Activated CD4-positive, alpha-beta T cell treated with anti-CD3 and anti-CD28 coated beads for 4 hours (primary cell): ENCODE measurements around the gene ZNF354B.

Source experiments
- DNase-seq, 2 donors: peaks; one replicate each; pipeline ENCODE4 v3.0.0-alpha.2; 2020

The ZNF354B gene

DNA sequence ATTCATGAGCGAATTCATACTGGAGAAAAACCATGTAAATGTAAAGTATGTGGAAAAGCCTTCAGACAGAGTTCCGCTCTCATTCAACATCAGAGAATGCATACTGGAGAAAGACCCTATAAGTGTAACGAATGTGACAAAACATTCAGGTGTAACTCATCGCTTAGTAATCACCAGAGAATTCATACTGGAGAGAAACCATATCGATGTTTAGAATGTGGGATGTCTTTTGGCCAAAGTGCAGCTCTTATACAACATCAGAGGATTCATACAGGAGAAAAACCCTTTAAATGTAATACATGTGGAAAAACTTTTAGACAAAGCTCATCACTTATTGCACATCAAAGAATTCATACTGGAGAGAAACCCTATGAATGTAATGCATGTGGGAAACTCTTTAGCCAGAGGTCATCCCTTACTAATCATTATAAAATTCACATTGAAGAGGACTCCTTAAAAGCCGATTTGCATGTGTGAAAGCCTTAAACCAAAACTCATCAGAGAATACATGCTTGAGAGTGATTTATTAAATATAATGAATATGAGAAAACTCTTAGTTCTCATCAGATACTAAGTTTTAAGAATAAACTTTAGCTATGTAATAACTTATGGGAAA is 24.2 kb downstream of the ZNF354B start:
- no peak for DNase-seq

DNA sequence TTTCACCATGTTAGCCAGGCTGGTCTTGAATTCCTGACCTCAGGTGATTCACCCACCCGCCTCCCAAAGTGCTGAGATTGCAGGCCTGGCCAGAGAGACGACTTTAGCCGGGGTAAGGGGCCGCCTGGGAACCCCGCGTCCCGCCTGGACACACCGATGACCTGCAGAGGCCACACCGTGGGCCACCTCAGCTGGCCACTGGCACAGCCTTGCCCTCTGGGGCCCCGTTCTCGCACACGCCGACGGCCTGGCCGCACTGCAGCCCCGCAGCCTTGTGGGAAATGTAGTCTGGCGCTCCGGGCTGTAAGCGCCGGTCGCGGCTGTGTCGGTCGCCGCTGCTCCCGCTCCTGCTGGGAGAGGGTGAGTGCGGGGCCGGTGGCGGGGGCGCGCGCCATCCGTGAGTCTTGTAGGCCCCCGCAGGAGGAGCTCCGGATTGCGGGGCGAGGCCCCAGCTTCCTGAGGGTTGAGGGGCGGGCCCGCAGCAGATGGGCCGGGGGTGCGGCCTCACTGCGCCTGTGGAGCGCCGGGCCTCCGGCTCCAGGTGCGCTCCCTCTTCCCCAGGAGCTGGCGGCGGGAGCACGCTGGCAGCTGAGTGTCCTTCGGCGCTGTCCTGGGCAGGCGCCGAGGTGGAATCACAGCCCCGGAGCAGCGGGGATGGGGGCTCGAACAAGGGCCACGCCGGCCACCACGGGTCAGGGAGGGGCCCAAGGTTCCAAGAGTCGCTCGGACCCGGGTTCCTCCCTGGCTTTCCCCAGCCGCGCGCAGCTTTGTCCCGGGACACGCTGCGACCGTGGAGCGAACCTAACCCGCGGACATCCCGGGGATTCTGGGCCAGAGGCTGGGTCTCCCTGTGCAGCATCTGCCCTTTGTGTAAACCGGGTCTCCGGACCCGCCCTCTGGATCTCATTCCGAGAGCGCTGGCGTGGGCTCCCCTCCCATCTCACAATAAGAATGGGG is 36.1 kb downstream of the ZNF354B start, which contains the start of gene ZFP2:
Gene ZFP2 (plus strand): TSS at position 299 of the 957 bp plus-strand sequence. CDS start 35,401 bp downstream, outside the sequence.
- DNase-seq = peak; percentile 7 to 18

DNA sequence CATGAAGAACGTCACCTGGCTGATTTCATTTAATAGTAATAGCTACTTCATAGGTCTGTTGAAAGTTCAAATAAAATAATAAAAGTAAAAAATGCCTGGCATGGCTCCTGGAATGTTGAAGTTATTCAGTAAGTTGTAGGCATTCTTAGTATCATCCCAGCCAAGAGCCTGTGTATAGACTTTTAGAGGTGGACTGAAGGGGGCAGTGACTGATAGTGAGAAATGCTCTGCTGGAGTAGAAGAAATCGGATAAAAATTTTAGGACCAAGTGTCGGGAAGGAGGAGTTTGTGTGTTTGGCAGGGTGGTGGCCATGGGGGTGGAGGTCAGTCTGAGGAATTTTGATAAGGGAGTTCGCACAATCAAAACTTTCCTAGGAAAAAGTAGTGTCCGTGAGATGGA is 39.5 kb downstream of the ZNF354B start:
- DNase-seq = no peak

DNA sequence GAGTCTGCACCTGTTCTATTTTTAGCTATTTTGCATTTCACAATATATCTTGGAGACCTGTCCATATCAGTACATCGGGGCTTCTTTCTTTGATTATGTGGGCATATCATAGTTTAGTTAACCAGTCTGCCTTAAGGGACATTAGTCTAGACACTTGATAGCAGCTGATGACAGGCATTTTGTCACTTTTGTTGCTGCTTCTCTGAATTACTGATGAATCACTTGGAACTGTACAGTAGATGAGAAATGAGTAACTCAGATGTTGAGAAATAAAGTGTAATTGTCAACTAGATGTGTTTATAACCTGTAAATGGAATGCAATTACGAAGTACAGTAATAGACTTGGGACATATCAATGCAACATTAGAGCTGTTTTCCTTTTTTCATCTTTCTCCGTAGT is 43.1 kb downstream of the ZNF354B start:
- DNase-seq = no peak

DNA sequence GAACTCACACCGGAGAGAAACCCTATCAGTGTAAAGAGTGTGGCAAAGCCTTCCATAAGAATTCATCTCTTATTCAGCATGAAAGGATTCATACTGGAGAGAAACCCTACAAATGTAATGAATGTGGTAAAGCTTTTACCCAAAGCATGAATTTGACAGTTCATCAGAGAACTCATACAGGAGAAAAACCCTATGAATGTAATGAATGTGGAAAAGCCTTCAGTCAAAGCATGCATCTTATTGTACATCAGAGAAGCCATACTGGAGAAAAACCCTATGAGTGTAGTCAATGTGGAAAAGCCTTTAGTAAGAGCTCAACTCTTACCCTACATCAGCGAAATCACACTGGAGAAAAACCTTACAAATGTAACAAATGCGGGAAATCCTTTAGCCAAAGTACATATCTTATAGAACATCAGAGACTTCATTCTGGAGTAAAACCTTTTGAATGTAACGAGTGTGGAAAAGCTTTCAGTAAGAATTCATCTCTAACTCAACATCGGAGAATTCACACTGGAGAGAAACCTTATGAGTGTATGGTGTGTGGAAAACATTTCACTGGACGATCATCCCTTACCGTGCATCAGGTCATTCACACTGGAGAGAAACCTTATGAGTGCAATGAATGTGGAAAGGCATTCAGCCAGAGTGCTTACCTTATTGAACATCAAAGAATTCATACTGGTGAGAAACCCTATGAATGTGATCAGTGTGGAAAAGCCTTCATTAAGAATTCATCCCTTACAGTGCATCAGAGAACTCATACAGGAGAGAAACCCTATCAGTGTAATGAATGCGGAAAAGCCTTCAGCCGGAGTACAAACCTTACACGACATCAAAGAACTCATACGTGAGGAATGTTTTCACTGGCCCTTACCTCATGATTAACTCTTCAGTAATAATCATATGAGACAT is 72.3 kb downstream of the ZNF354B start:
- DNase-seq = no peak
